K562 (cell line): ENCODE results near the gene ZNF219. TPM values are rescaled to one million over a fixed set of nuclear protein-coding genes. Genes with fewer than 3 reads are reported as not detected.
A peak's percentile ranks its signal among the peaks of the same experiment; 100 is the strongest.

ENCODE experiments used
- ATF1 ChIP-seq, 2 experiments: fragments of 450-650 bp in 1 of 2; IDR thresholded peaks; 2 replicates each; pipeline ENCODE4 v1.6.1; 2016; ENCODE audit warnings: missing compliant biosample characterization in 1 of 2, missing genetic modification characterization in 1 of 2
- ATF7 ChIP-seq: fragments of 450-650 bp; IDR thresholded peaks from 2 replicates; pipeline ENCODE4 v1.7.1; 2014; ENCODE audit warnings: mild to moderate bottlenecking, moderate library complexity
- ETV6 ChIP-seq, 3 experiments: fragments of 150-350 bp in 1 of 3; sonication (generic) in 1 of 3; formaldehyde crosslinking in 1 of 3; IDR thresholded peaks; 2 replicates each; pipeline versions ENCODE4 v1.6.1 to v1.8.0; 2014 to 2022; ENCODE audit warnings: borderline replicate concordance in 2 of 3, low read depth in 2 of 3, antibody characterized with exemption in 1 of 3, low read length in 1 of 3, mild to moderate bottlenecking in 1 of 3, missing genetic modification reagents in 1 of 3
- FOXJ3 ChIP-seq: sonication (generic); formaldehyde crosslinking; IDR thresholded peaks from 2 replicates; pipeline ENCODE4 v1.4.0; 2020; ENCODE audit warnings: mild to moderate bottlenecking, missing genetic modification reagents
- FOXO4 ChIP-seq: fragments of 450-650 bp; formaldehyde crosslinking; IDR thresholded peaks from 2 replicates; pipeline ENCODE4 v1.4.0; 2020; ENCODE audit warnings: mild to moderate bottlenecking, moderate library complexity
- HDAC2 ChIP-seq: fragments of 450-650 bp; IDR thresholded peaks from 2 replicates; pipeline ENCODE4 v1.6.1; 2016; ENCODE audit warnings: mild to moderate bottlenecking
- HNRNPH1 ChIP-seq: fragments of 200-400 bp; formaldehyde crosslinking; optimal IDR thresholded peaks from 2 replicates; pipeline ENCODE3; 2017; ENCODE audit warnings: low read depth, mild to moderate bottlenecking, low read length, moderate library complexity
- MCM5 ChIP-seq: fragments of 450-650 bp; IDR thresholded peaks from 2 replicates; pipeline ENCODE4 v1.6.1; 2016; ENCODE audit warnings: low read depth
- MED1 ChIP-seq: sonication (generic); formaldehyde crosslinking; IDR thresholded peaks from 2 replicates; pipeline ENCODE4 v1.8.1; 2023; ENCODE audit warnings: missing genetic modification reagents, borderline replicate concordance
- MIER1 ChIP-seq: fragments of 450-650 bp; IDR thresholded peaks from 2 replicates; pipeline ENCODE4 v1.6.1; 2016; ENCODE audit warnings: antibody characterized with exemption, mild to moderate bottlenecking, low read depth
- SMARCC2 ChIP-seq: fragments of 450-650 bp; IDR thresholded peaks from 2 replicates; pipeline ENCODE4 v1.6.1; 2017; ENCODE audit warnings: antibody characterized with exemption, moderate library complexity, mild to moderate bottlenecking, low read depth
- ZNF165 ChIP-seq: fragments of 250-450 bp; sonication (Bioruptor Pico); IDR thresholded peaks from 2 replicates; pipeline ENCODE4 v1.4.0; 2020; ENCODE audit warnings: borderline replicate concordance
- polyA plus RNA-seq, 8 experiments: library from polyadenylated mRNA; depleted of rRNA in 4 of 8; stranded (reverse) in 5 of 8; unstranded in 3 of 8; fragments of >200 nt; fragmentation: Nextera tagmentation in 2 of 8; fragmentation: Illumina TruSeq in 1 of 8; extraction: Ambion mirVana in 2 of 8; extraction: Trizol in 1 of 8; gene quantifications; 2 replicates each; pipeline versions ENCODE4 v1.2.1 to v1.2.3, GENCODE V29; 2011 to 2014; ENCODE audit warnings: inconsistent platforms in 1 of 8, missing spikeins in 1 of 8
- total RNA-seq, 7 experiments: library from RNA; depleted of rRNA in 6 of 7; stranded (reverse); fragments of >200 nt in 6 of 7; fragmentation: Illumina TruSeq in 2 of 7; extraction: Trizol in 2 of 7; gene quantifications; 2 replicates each; pipeline versions ENCODE4 v1.2.1 to v1.2.3, GENCODE V29; 2011 to 2021; ENCODE audit warnings: low replicate concordance in 1 of 7
- TF ChIP-seq, protein P1 (sequence below): fragments of 250-450 bp; sonication (Bioruptor Pico); IDR thresholded peaks from 2 replicates; pipeline ENCODE4 v1.4.0; 2020; ENCODE audit warnings: mild to moderate bottlenecking, moderate library complexity, borderline replicate concordance
- TF ChIP-seq, protein P2 (sequence below), 2 experiments: fragments of 250-450 bp in 1 of 2; fragments of 450-650 bp in 1 of 2; sonication (Bioruptor Pico) in 1 of 2; IDR thresholded peaks; 2 replicates each; pipeline versions ENCODE4 v1.6.1 to v1.8.0; 2016 to 2021; ENCODE audit warnings: mild to moderate bottlenecking in 2 of 2, moderate library complexity in 2 of 2, missing compliant biosample characterization in 1 of 2, missing genetic modification characterization in 1 of 2
- TF ChIP-seq, protein P3 (sequence below): fragments of 250-450 bp; sonication (Bioruptor Pico); IDR thresholded peaks from 2 replicates; pipeline ENCODE4 v1.4.0; 2020; ENCODE audit warnings: borderline replicate concordance
- TF ChIP-seq, protein P4 (sequence below): fragments of 250-450 bp; sonication (Bioruptor Pico); IDR thresholded peaks from 2 replicates; pipeline ENCODE4 v1.5.0; 2020; ENCODE audit warnings: mild to moderate bottlenecking

The ZNF219 gene
- total and polyA plus RNA-seq, 9 of the 15 experiments (the other 6 are each of a cell fraction or from before 2014, with no cell fraction given): 0.29 to 10.6 (median 2.8) TPM

DNA sequence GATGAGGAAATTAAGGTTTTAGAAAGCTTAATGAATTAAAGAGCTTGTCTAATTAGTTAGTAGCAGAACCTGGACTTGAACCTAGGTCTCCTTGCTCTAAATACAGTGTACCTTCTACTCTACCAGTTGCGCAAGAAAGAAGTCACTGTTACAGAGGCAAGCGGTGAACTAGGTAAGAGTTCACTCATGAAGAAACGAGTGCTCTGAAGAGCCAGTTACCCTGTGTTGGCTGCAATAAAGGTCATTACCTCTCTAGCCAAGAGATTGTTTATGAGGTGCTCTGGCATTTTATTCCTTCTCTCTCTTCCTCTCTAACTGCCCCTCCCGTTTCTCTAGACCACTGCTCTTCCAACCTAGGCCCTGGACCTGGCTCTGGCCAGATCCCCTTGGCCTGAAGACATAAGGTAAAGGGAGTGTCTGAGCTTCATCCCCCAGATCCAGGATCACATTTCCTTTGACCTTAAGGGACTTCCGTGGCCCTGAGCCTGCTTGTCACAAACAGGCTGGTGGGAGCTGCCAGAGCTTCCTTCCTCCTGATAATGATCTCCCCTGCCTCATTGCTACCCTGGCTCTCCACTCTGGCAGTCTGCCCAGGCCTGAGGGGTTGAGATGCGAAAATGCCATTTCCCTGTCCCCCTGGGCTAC, 54.4 kb downstream of the ZNF219 start (continued):
- TF ChIP-seq, protein P1, sequence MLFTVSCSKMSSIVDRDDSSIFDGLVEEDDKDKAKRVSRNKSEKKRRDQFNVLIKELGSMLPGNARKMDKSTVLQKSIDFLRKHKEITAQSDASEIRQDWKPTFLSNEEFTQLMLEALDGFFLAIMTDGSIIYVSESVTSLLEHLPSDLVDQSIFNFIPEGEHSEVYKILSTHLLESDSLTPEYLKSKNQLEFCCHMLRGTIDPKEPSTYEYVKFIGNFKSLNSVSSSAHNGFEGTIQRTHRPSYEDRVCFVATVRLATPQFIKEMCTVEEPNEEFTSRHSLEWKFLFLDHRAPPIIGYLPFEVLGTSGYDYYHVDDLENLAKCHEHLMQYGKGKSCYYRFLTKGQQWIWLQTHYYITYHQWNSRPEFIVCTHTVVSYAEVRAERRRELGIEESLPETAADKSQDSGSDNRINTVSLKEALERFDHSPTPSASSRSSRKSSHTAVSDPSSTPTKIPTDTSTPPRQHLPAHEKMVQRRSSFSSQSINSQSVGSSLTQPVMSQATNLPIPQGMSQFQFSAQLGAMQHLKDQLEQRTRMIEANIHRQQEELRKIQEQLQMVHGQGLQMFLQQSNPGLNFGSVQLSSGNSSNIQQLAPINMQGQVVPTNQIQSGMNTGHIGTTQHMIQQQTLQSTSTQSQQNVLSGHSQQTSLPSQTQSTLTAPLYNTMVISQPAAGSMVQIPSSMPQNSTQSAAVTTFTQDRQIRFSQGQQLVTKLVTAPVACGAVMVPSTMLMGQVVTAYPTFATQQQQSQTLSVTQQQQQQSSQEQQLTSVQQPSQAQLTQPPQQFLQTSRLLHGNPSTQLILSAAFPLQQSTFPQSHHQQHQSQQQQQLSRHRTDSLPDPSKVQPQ (CRISPR knock-in tag): no peak
- TF ChIP-seq ATF1 (CRISPR knock-in tag; IDR thresholded peaks at IDR 0.05) (no peak), ATF1 (tag; IDR thresholded peaks at IDR 0.05) (0 out of 2 replicates have a peak, but pooled peaks have one; percentile 19), MIER1 (no peak), ZNF165 (CRISPR knock-in tag) (no peak), ATF7 (peak; percentile 30; the same call in 1 of the 2 replicates), FOXJ3 (CRISPR knock-in tag) (no peak), MCM5 (no peak), HNRNPH1 (no peak), SMARCC2 (no peak), HDAC2 (0 out of 2 replicates have a peak, but pooled peaks have one; percentile 28), ETV6 (IDR thresholded peaks at IDR 0.05; ENCODE audit: borderline replicate concordance in 1 of 2, low read depth in 2 of 2, low read length in 1 of 2) (peak in 1 of 2 experiments; percentile 31; a peak in 1 of 4 replicates), ETV6 (CRISPR knock-in tag; IDR thresholded peaks at IDR 0.05; ENCODE audit: borderline replicate concordance) (no peak), FOXO4 (CRISPR knock-in tag) (no peak), MED1 (CRISPR knock-in tag) (no peak)
- TF ChIP-seq, protein P2, sequence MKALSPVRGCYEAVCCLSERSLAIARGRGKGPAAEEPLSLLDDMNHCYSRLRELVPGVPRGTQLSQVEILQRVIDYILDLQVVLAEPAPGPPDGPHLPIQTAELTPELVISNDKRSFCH (CRISPR knock-in tag; IDR thresholded peaks at IDR 0.05): no peak
- TF ChIP-seq, protein P2 (tag; IDR thresholded peaks at IDR 0.05): peak; percentile 50; the same call in 1 of the 2 replicates
- TF ChIP-seq, protein P3, sequence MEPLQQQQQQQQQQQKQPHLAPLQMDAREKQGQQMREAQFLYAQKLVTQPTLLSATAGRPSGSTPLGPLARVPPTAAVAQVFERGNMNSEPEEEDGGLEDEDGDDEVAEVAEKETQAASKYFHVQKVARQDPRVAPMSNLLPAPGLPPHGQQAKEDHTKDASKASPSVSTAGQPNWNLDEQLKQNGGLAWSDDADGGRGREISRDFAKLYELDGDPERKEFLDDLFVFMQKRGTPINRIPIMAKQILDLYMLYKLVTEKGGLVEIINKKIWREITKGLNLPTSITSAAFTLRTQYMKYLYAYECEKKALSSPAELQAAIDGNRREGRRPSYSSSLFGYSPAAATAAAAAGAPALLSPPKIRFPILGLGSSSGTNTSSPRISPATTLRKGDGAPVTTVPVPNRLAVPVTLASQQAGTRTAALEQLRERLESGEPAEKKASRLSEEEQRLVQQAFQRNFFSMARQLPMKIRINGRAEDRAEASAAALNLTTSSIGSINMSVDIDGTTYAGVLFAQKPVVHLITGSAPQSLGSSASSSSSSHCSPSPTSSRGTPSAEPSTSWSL: no peak
- TF ChIP-seq, protein P4, sequence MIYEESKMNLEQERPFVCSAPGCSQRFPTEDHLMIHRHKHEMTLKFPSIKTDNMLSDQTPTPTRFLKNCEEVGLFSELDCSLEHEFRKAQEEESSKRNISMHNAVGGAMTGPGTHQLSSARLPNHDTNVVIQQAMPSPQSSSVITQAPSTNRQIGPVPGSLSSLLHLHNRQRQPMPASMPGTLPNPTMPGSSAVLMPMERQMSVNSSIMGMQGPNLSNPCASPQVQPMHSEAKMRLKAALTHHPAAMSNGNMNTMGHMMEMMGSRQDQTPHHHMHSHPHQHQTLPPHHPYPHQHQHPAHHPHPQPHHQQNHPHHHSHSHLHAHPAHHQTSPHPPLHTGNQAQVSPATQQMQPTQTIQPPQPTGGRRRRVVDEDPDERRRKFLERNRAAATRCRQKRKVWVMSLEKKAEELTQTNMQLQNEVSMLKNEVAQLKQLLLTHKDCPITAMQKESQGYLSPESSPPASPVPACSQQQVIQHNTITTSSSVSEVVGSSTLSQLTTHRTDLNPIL (CRISPR knock-in tag): no peak
